Measurements from ENCODE around the gene KIAA0319L.
"Not testable (repeated sequence)": the region's sequence is repeated elsewhere in the genome, so short reads cannot be mapped to it uniquely, and the experiment has no call there.

KIAA0319L gene

GRCh38 chr1:35581621-35582020 lies 24.4 kb upstream of the KIAA0319L start:
- not testable (repeated sequence) for DNase-seq

- no peak for DNase-seq
Observed at GRCh38 chr1:35580949-35581388, 23.8 kb upstream of the KIAA0319L start.

GRCh38 chr1:35577071-35577998 lies 20.1 kb upstream of the KIAA0319L start:
- DNase-seq = no peak

GRCh38 chr1:35576766-35577070 lies 19.5 kb upstream of the KIAA0319L start:
- DNase-seq = not testable (repeated sequence)

GRCh38 chr1:35576061-35576765 lies 19.0 kb upstream of the KIAA0319L start:
- DNase-seq = no peak

- no peak for DNase-seq
Observed at GRCh38 chr1:35575416-35575958, 18.3 kb upstream of the KIAA0319L start.

- no peak for DNase-seq
Observed at GRCh38 chr1:35574655-35575415, 17.6 kb upstream of the KIAA0319L start.

GRCh38 chr1:35574125-35574654 lies 17.0 kb upstream of the KIAA0319L start:
- DNase-seq = no peak

GRCh38 chr1:35573198-35574124 lies 16.3 kb upstream of the KIAA0319L start, which contains the start of gene TFAP2E:
TSS of gene TFAP2E (plus strand) at chr1:35573314. CDS start at chr1:35573578, 264 bp downstream.
- DNase-seq = peak in 44 of 58 donors; percentile 8 to 79 (median 30)

GRCh38 chr1:35572296-35572695 lies 15.1 kb upstream of the KIAA0319L start:
- no peak for DNase-seq

GRCh38 chr1:35571263-35571662 lies 14.1 kb upstream of the KIAA0319L start:
- no peak for DNase-seq

GRCh38 chr1:35570589-35571137 lies 13.5 kb upstream of the KIAA0319L start:
- no peak for DNase-seq

- DNase-seq = no peak
Observed at GRCh38 chr1:35569936-35570335, 12.7 kb upstream of the KIAA0319L start.

GRCh38 chr1:35568975-35569395 lies 11.8 kb upstream of the KIAA0319L start:
- DNase-seq = peak in 52 of 58 donors; percentile 19 to 76 (median 46)

GRCh38 chr1:35567947-35568558 lies 10.8 kb upstream of the KIAA0319L start:
- DNase-seq = no peak

GRCh38 chr1:35565742-35566133 lies 8.5 kb upstream of the KIAA0319L start:
- DNase-seq = no peak

GRCh38 chr1:35564884-35565741 lies 7.9 kb upstream of the KIAA0319L start:
- DNase-seq = no peak

All from anterior cingulate cortex (tissue), 58 donors.